ENCODE results near the gene CGRRF1. TPM values are rescaled to one million over a fixed set of nuclear protein-coding genes. Genes with fewer than 3 reads are reported as not detected.

Gene CGRRF1
- total RNA-seq, 1 donor from 2014 or later = 23.8 TPM

DNA sequence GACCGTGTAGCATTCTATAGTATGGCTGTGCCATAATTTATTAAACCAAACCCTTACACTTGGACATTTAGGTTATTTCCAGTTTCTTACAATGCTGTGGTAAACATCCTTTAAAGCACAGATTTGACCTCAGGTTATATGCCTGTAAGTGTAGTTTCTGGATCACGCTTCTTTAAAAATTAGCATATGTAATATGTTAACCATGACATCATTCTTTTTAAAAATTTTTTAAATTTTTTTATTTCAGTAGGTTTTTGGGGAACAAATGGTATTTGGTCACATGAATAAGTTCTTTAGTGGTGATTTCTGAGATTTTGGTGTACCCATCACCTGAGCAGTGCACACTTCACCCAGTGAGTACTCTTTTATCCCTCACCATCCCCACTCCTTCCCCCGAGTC is 75.5 kb downstream of the CGRRF1 start:
- H3K27ac Mint-ChIP-seq (ENCODE audit: unreplicated experiment) = no peak overlapping the region
- peaks cover 14% of the 10 kb centered on the region for H3K9me3 Mint-ChIP-seq
- no peak for DNase-seq (ENCODE audit: low read depth, low spot score)
- H3K36me3 Mint-ChIP-seq (ENCODE audit: low read depth) = peaks cover 16% of the 10 kb centered on the region
- H3K27me3 Mint-ChIP-seq (ENCODE audit: low read depth) = no peaks in the 10 kb centered on the region
- H3K4me3 Mint-ChIP-seq = no peak overlapping the region
- peaks cover 17% of the 10 kb centered on the region for H3K4me1 Mint-ChIP-seq
- TF ChIP-seq, protein P1, sequence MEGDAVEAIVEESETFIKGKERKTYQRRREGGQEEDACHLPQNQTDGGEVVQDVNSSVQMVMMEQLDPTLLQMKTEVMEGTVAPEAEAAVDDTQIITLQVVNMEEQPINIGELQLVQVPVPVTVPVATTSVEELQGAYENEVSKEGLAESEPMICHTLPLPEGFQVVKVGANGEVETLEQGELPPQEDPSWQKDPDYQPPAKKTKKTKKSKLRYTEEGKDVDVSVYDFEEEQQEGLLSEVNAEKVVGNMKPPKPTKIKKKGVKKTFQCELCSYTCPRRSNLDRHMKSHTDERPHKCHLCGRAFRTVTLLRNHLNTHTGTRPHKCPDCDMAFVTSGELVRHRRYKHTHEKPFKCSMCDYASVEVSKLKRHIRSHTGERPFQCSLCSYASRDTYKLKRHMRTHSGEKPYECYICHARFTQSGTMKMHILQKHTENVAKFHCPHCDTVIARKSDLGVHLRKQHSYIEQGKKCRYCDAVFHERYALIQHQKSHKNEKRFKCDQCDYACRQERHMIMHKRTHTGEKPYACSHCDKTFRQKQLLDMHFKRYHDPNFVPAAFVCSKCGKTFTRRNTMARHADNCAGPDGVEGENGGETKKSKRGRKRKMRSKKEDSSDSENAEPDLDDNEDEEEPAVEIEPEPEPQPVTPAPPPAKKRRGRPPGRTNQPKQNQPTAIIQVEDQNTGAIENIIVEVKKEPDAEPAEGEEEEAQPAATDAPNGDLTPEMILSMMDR (conservative IDR thresholded peaks at IDR 0.05) = no peak

Other genes with a start within 250 kb of the CGRRF1 start
- 39.4 and 43.8 TPM in 2 replicates for gene CDKN3, start 112.9 kb upstream of the CGRRF1 start, total RNA-seq
- gene CNIH1, start 68.5 kb upstream of the CGRRF1 start, total RNA-seq = 118 and 120 TPM in 2 replicates
- gene GMFB, start 20.9 kb upstream of the CGRRF1 start, total RNA-seq = 64.8 and 68.5 TPM in 2 replicates
- 3.0 and 4.7 TPM in 2 replicates for gene SAMD4A, start 57.2 kb downstream of the CGRRF1 start, total RNA-seq

Measured in neural crest cell (in vitro differentiated cells).